Measurements from ENCODE around the gene FAHD1. TPM values are rescaled to one million over a fixed set of nuclear protein-coding genes. Genes with fewer than 3 reads are reported as not detected.

The FAHD1 gene
- total RNA-seq, 4 donors from 2014 or later: 20.4 to 43.2 (median 39.5) TPM

- no peak overlapping the region for H3K4me3 ChIP-seq
- TF ChIP-seq POLR2AphosphoS5 (IDR thresholded peaks at IDR 0.05) (no peak), POLR2A (IDR thresholded peaks at IDR 0.05; ENCODE audit: low read depth) (no peak), EP300 (IDR thresholded peaks at IDR 0.05) (no peak), CTCF (IDR thresholded peaks at IDR 0.05) (no peak)
- intact Hi-C loops (cut with DNase I): no loop called here
Measured at GRCh38 chr16:1851793-1852192, 24.8 kb downstream of the FAHD1 start.

GRCh38 chr16:1857433-1858097 is 30.6 kb downstream of the FAHD1 start:
- intact Hi-C loops (cut with DNase I): no loop called here
- H3K4me1 ChIP-seq: no peaks in the 10 kb centered on the region
- WGBS: 48% methylated on average over 5 of the region's 5 CpGs
- H3K9me3 ChIP-seq: no peaks in the 10 kb centered on the region
- H3K36me3 ChIP-seq: no peaks in the 10 kb centered on the region
- peaks cover 0 to 55% (median 17%) of the 10 kb centered on the region in 4 donors for H3K27me3 ChIP-seq
- no peak overlapping the region for H3K27ac ChIP-seq (replicated peaks in 1 of 4)
- H3K4me3 ChIP-seq: no peak overlapping the region
- no peak for DNase-seq (ENCODE audit: extremely low spot score)
- TF ChIP-seq POLR2AphosphoS5 (IDR thresholded peaks at IDR 0.05) (no peak), CTCF (IDR thresholded peaks at IDR 0.05) (no peak), EP300 (IDR thresholded peaks at IDR 0.05) (no peak), POLR2A (IDR thresholded peaks at IDR 0.05; ENCODE audit: low read depth) (no peak)

More at GRCh38 chr16:1851793-1852192, 24.8 kb downstream of the FAHD1 start:
- H3K4me1 ChIP-seq: no peaks in the 10 kb centered on the region
- peaks cover 0 to 31% (median 3%) of the 10 kb centered on the region in 4 donors for H3K27me3 ChIP-seq
- no peaks in the 10 kb centered on the region for H3K36me3 ChIP-seq
- DNase-seq (ENCODE audit: extremely low spot score): no peak
- no peaks in the 10 kb centered on the region for H3K9me3 ChIP-seq
- no peak overlapping the region for H3K27ac ChIP-seq (replicated peaks in 1 of 4)
- WGBS: 64% methylated on average over 4 of the region's 4 CpGs

GRCh38 chr16:1858189-1858865 is 31.3 kb downstream of the FAHD1 start:
- TF ChIP-seq POLR2A (IDR thresholded peaks at IDR 0.05; ENCODE audit: low read depth): no peak
- no peak for TF ChIP-seq POLR2AphosphoS5 (IDR thresholded peaks at IDR 0.05)
- TF ChIP-seq EP300 (IDR thresholded peaks at IDR 0.05): no peak
- no peak for TF ChIP-seq CTCF (IDR thresholded peaks at IDR 0.05)
- no peaks in the 10 kb centered on the region for H3K36me3 ChIP-seq
- intact Hi-C loops (cut with DNase I): no loop called here
- no peaks in the 10 kb centered on the region for H3K4me1 ChIP-seq
- no peak for DNase-seq (ENCODE audit: extremely low spot score)
- no peak overlapping the region for H3K4me3 ChIP-seq
- H3K27me3 ChIP-seq: peaks cover 0 to 58% (median 17%) of the 10 kb centered on the region in 4 donors
- no peak overlapping the region for H3K27ac ChIP-seq (replicated peaks in 1 of 4)
- 25% methylated on average over 8 of the region's 8 CpGs for WGBS
- H3K9me3 ChIP-seq: no peaks in the 10 kb centered on the region

- H3K9me3 ChIP-seq: no peaks in the 10 kb centered on the region
- H3K4me1 ChIP-seq: no peaks in the 10 kb centered on the region
- WGBS: 36% methylated on average over 8 of the region's 8 CpGs
- TF ChIP-seq POLR2A (IDR thresholded peaks at IDR 0.05; ENCODE audit: low read depth) (no peak), POLR2AphosphoS5 (IDR thresholded peaks at IDR 0.05) (no peak), CTCF (IDR thresholded peaks at IDR 0.05) (no peak), EP300 (IDR thresholded peaks at IDR 0.05) (no peak)
- H3K27ac ChIP-seq (replicated peaks in 1 of 4): no peak overlapping the region
- H3K27me3 ChIP-seq: peaks cover 0 to 55% (median 15%) of the 10 kb centered on the region in 4 donors
- intact Hi-C loops (cut with DNase I): loop anchor here (2.0 kb wide), 1 partner anchor 69 kb away; no protein-coding TSS in a partner anchor
- DNase-seq (ENCODE audit: extremely low spot score): no peak
- no peaks in the 10 kb centered on the region for H3K36me3 ChIP-seq
- H3K4me3 ChIP-seq: no peak overlapping the region
Measured at GRCh38 chr16:1859650-1860049, 32.6 kb downstream of the FAHD1 start.
